WTC11 (cell line): ENCODE results near the gene TLR10. TPM values are rescaled to one million over a fixed set of nuclear protein-coding genes. Genes with fewer than 3 reads are reported as not detected.

Experiments used
- ATAC-seq: fragments of 200-7000 bp; cut with Tn5 transposase; 2 replicates; pipeline ENCODE4 v1.10.0; 2021; ENCODE audit warnings: mild to moderate bottlenecking, moderate library complexity
- CTCF ChIA-PET: fragments of 300-600 bp; sonication (Branson Sonifier 250); formaldehyde crosslinking; loops from one replicate; lab custom pipeline; 2021; ENCODE audit warnings: antibody characterized with exemption; lab: Charles Lee
- POLR2A ChIA-PET: fragments of 350-600 bp; sonication (Branson Sonifier 250); formaldehyde crosslinking; loops from one replicate; lab custom pipeline; 2021; ENCODE audit warnings: antibody characterized with exemption; lab: Charles Lee
- DNase-seq: peaks from one replicate; pipeline ENCODE4 v3.0.0; 2021; ENCODE audit warnings: low spot score
- H3K27ac Mint-ChIP-seq: 2 replicates; pipeline ENCODE4 v1.8.0; 2021; ENCODE audit warnings: mixed read lengths
- H3K27me3 Mint-ChIP-seq: 2 replicates; pipeline ENCODE4 v1.8.0; 2021; ENCODE audit warnings: low read depth, mild to moderate bottlenecking, moderate library complexity, mixed read lengths
- H3K36me3 Mint-ChIP-seq: 2 replicates; pipeline ENCODE4 v1.8.0; 2021; ENCODE audit warnings: mixed read lengths
- H3K4me1 Mint-ChIP-seq: 2 replicates; pipeline ENCODE4 v1.8.0; 2022; ENCODE audit warnings: mixed read lengths
- H3K4me3 Mint-ChIP-seq: 2 replicates; pipeline ENCODE4 v1.8.0; 2021; ENCODE audit warnings: mild to moderate bottlenecking, moderate library complexity, mixed read lengths
- H3K9me3 Mint-ChIP-seq: 2 replicates; pipeline ENCODE4 v1.8.0; 2021; ENCODE audit warnings: mixed read lengths
- ESRRA ChIP-seq: sonication (generic); formaldehyde crosslinking; IDR thresholded peaks from 2 replicates; pipeline ENCODE4 v1.8.1; 2022; ENCODE audit warnings: mild to moderate bottlenecking, missing genetic modification reagents, borderline replicate concordance
- GABPB1 ChIP-seq: sonication (generic); formaldehyde crosslinking; IDR thresholded peaks from 2 replicates; pipeline ENCODE4 v1.8.1; 2023; ENCODE audit warnings: mild to moderate bottlenecking, missing genetic modification reagents
- JUN ChIP-seq: sonication (generic); formaldehyde crosslinking; IDR thresholded peaks from 2 replicates; pipeline ENCODE4 v1.8.0; 2023; ENCODE audit warnings: mild to moderate bottlenecking, missing genetic modification reagents
- SMAD4 ChIP-seq: sonication (generic); formaldehyde crosslinking; IDR thresholded peaks from 2 replicates; pipeline ENCODE4 v1.8.0; 2022; ENCODE audit warnings: mild to moderate bottlenecking, missing genetic modification reagents
- ZNF263 ChIP-seq: sonication (generic); formaldehyde crosslinking; IDR thresholded peaks from 2 replicates; pipeline ENCODE4 v1.8.1; 2022; ENCODE audit warnings: low read depth, mild to moderate bottlenecking, moderate library complexity, missing genetic modification reagents
- total RNA-seq: library from RNA; stranded (reverse); gene quantifications from 3 replicates; pipeline ENCODE4 v1.2.3, GENCODE V29; 2021
- TF ChIP-seq, protein P1 (sequence below): sonication (generic); formaldehyde crosslinking; IDR thresholded peaks from 2 replicates; pipeline ENCODE4 v1.8.0; 2023; ENCODE audit warnings: missing genetic modification reagents
- TF ChIP-seq, protein P2 (sequence below): sonication (generic); formaldehyde crosslinking; IDR thresholded peaks from 2 replicates; pipeline ENCODE4 v1.8.0; 2022; ENCODE audit warnings: mild to moderate bottlenecking, missing genetic modification reagents
- TF ChIP-seq, protein P3 (sequence below): sonication (generic); formaldehyde crosslinking; IDR thresholded peaks from 2 replicates; pipeline ENCODE4 v1.8.0; 2022; ENCODE audit warnings: mild to moderate bottlenecking, missing genetic modification reagents
- TF ChIP-seq, protein P4 (sequence below): fragments of 250-450 bp; sonication (Bioruptor Pico); conservative IDR thresholded peaks from 2 replicates; pipeline ENCODE4 v1.9.0; 2021; ENCODE audit warnings: mild to moderate bottlenecking
- TF ChIP-seq, protein P5 (sequence below): fragments of 250-450 bp; sonication (Bioruptor Pico); IDR thresholded peaks from 2 replicates; pipeline ENCODE4 v1.9.0; 2021; ENCODE audit warnings: mild to moderate bottlenecking
- TF ChIP-seq, protein P6 (sequence below): fragments of 250-450 bp; sonication (Bioruptor Pico); IDR thresholded peaks from 2 replicates; pipeline ENCODE4 v1.8.0; 2021; ENCODE audit warnings: mild to moderate bottlenecking
- TF ChIP-seq, protein P7 (sequence below): sonication (generic); formaldehyde crosslinking; IDR thresholded peaks from 2 replicates; pipeline ENCODE4 v1.8.1; 2022; ENCODE audit warnings: missing genetic modification reagents, borderline replicate concordance
- TF ChIP-seq, protein P8 (sequence below): sonication (generic); formaldehyde crosslinking; IDR thresholded peaks from 2 replicates; pipeline ENCODE4 v1.8.1; 2023; ENCODE audit warnings: mild to moderate bottlenecking, moderate library complexity, missing genetic modification reagents
- TF ChIP-seq, protein P9 (sequence below): sonication (generic); formaldehyde crosslinking; IDR thresholded peaks from 2 replicates; pipeline ENCODE4 v1.8.0; 2023; ENCODE audit warnings: missing genetic modification reagents, mild to moderate bottlenecking, borderline replicate concordance
- TF ChIP-seq, protein P10 (sequence below): sonication (generic); formaldehyde crosslinking; IDR thresholded peaks from 2 replicates; pipeline ENCODE4 v1.8.1; 2023; ENCODE audit warnings: mild to moderate bottlenecking, missing genetic modification reagents, moderate library complexity

TLR10 gene
- total RNA-seq, 1 experiment from 2014 or later = not detected

DNA sequence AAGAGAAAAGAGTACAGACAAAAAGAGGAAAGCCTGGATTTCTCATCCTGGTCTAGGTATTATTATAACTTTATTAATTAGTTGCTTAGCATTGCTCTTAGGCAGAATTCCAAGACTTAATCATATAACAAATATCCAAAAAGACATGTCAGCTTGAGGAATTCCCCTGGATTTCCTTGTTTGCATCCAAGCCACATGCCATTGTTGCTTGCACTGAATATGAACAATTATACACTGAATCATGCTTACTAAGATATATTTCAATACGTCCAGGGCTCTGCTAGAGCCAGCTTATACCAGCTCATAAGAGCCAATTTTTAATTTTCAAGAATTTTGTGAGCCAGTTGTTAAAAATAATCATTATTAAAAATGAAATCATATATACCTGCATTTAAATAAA is 5.5 kb upstream of the TLR10 start (continued):
- TF ChIP-seq, protein P1, sequence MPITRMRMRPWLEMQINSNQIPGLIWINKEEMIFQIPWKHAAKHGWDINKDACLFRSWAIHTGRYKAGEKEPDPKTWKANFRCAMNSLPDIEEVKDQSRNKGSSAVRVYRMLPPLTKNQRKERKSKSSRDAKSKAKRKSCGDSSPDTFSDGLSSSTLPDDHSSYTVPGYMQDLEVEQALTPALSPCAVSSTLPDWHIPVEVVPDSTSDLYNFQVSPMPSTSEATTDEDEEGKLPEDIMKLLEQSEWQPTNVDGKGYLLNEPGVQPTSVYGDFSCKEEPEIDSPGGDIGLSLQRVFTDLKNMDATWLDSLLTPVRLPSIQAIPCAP = no peak
- TF ChIP-seq, protein P2, sequence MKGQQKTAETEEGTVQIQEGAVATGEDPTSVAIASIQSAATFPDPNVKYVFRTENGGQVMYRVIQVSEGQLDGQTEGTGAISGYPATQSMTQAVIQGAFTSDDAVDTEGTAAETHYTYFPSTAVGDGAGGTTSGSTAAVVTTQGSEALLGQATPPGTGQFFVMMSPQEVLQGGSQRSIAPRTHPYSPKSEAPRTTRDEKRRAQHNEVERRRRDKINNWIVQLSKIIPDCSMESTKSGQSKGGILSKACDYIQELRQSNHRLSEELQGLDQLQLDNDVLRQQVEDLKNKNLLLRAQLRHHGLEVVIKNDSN = no peak
- no peak for TF ChIP-seq ESRRA (CRISPR knock-in tag)
- TF ChIP-seq, protein P3, sequence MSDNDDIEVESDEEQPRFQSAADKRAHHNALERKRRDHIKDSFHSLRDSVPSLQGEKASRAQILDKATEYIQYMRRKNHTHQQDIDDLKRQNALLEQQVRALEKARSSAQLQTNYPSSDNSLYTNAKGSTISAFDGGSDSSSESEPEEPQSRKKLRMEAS (CRISPR knock-in tag) = no peak
- no peak for TF ChIP-seq SMAD4 (CRISPR knock-in tag)
- TF ChIP-seq, protein P4, sequence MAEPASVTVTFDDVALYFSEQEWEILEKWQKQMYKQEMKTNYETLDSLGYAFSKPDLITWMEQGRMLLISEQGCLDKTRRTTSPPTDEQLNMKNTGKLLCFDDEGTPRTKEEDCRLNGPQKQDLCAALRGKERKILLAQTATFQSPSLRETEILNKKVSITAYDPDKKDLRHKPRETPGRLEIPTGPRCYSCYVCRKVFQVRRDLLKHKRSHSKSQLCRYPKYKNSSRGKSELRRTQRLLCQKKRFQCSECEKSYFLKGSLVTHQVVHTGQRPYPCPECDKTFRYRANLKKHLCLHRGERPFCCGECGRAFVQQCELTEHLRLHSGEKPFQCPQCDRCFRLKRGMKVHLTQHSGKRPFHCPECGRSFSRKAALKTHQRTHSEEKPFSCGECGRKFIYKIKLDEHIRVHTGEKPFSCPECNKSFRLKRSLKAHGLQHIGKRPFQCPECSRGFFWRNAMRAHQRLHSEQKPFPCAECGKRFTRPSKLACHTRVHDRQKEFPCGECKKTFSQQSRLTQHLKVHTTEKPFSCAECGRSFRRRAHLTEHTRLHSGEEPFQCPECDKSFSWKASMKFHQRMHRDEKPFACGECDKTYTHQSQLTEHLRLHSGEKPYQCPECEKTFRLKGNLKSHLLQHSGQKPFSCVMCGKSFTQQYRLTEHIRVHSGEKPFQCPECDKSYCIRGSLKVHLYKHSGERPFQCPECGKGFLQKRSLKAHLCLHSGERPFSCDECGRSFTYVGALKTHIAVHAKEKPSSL (CRISPR knock-in tag) = no peak

DNA sequence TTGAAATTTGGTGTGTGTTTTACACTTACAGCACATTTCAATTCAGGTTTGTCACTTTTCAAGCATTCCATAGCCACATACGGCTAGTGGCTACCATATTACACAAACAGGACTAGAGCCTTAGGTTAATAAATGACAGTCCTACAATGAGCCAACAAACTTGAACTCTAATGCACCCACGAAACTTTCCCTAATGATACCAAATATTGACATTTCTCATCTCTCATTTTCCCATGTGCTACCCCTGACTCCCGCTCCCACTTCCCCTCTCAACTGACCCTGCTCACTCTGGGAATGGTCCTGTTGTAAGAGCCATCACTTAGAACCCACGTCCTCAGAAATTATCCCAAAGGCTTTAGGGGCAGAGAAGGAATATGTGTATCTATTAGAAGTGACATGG is 4.9 kb upstream of the TLR10 start:
- no peak overlapping the region for H3K4me3 Mint-ChIP-seq
- H3K27ac Mint-ChIP-seq = no peak overlapping the region
- H3K27me3 Mint-ChIP-seq = peaks cover 1% of the 10 kb centered on the region; the same call in 1 of the 2 replicates
- H3K4me1 Mint-ChIP-seq = no peaks in the 10 kb centered on the region
- ChIA-PET POLR2A (no interaction called here), CTCF (no interaction called here)
- ATAC-seq (no peak), DNase-seq (no peak)
- H3K9me3 Mint-ChIP-seq = peaks cover 4% of the 10 kb centered on the region; the same call in 1 of the 2 replicates
- no peaks in the 10 kb centered on the region for H3K36me3 Mint-ChIP-seq
- TF ChIP-seq GABPB1 (CRISPR knock-in tag) (no peak), JUN (no peak), ZNF263 (CRISPR knock-in tag) (no peak)
- TF ChIP-seq, protein P5, sequence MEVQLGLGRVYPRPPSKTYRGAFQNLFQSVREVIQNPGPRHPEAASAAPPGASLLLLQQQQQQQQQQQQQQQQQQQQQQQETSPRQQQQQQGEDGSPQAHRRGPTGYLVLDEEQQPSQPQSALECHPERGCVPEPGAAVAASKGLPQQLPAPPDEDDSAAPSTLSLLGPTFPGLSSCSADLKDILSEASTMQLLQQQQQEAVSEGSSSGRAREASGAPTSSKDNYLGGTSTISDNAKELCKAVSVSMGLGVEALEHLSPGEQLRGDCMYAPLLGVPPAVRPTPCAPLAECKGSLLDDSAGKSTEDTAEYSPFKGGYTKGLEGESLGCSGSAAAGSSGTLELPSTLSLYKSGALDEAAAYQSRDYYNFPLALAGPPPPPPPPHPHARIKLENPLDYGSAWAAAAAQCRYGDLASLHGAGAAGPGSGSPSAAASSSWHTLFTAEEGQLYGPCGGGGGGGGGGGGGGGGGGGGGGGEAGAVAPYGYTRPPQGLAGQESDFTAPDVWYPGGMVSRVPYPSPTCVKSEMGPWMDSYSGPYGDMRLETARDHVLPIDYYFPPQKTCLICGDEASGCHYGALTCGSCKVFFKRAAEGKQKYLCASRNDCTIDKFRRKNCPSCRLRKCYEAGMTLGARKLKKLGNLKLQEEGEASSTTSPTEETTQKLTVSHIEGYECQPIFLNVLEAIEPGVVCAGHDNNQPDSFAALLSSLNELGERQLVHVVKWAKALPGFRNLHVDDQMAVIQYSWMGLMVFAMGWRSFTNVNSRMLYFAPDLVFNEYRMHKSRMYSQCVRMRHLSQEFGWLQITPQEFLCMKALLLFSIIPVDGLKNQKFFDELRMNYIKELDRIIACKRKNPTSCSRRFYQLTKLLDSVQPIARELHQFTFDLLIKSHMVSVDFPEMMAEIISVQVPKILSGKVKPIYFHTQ (CRISPR knock-in tag) = no peak
- TF ChIP-seq, protein P6, sequence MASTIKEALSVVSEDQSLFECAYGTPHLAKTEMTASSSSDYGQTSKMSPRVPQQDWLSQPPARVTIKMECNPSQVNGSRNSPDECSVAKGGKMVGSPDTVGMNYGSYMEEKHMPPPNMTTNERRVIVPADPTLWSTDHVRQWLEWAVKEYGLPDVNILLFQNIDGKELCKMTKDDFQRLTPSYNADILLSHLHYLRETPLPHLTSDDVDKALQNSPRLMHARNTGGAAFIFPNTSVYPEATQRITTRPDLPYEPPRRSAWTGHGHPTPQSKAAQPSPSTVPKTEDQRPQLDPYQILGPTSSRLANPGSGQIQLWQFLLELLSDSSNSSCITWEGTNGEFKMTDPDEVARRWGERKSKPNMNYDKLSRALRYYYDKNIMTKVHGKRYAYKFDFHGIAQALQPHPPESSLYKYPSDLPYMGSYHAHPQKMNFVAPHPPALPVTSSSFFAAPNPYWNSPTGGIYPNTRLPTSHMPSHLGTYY (CRISPR knock-in tag) = no peak
- TF ChIP-seq, protein P7, sequence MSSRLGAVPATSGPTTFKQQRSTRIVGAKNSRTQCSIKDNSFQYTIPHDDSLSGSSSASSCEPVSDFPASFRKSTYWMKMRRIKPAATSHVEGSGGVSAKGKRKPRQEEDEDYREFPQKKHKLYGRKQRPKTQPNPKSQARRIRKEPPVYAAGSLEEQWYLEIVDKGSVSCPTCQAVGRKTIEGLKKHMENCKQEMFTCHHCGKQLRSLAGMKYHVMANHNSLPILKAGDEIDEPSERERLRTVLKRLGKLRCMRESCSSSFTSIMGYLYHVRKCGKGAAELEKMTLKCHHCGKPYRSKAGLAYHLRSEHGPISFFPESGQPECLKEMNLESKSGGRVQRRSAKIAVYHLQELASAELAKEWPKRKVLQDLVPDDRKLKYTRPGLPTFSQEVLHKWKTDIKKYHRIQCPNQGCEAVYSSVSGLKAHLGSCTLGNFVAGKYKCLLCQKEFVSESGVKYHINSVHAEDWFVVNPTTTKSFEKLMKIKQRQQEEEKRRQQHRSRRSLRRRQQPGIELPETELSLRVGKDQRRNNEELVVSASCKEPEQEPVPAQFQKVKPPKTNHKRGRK = no peak
- TF ChIP-seq, protein P8, sequence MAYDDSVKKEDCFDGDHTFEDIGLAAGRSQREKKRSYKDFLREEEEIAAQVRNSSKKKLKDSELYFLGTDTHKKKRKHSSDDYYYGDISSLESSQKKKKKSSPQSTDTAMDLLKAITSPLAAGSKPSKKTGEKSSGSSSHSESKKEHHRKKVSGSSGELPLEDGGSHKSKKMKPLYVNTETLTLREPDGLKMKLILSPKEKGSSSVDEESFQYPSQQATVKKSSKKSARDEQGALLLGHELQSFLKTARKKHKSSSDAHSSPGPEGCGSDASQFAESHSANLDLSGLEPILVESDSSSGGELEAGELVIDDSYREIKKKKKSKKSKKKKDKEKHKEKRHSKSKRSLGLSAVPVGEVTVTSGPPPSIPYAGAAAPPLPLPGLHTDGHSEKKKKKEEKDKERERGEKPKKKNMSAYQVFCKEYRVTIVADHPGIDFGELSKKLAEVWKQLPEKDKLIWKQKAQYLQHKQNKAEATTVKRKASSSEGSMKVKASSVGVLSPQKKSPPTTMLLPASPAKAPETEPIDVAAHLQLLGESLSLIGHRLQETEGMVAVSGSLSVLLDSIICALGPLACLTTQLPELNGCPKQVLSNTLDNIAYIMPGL (CRISPR knock-in tag) = no peak
- TF ChIP-seq, protein P9, sequence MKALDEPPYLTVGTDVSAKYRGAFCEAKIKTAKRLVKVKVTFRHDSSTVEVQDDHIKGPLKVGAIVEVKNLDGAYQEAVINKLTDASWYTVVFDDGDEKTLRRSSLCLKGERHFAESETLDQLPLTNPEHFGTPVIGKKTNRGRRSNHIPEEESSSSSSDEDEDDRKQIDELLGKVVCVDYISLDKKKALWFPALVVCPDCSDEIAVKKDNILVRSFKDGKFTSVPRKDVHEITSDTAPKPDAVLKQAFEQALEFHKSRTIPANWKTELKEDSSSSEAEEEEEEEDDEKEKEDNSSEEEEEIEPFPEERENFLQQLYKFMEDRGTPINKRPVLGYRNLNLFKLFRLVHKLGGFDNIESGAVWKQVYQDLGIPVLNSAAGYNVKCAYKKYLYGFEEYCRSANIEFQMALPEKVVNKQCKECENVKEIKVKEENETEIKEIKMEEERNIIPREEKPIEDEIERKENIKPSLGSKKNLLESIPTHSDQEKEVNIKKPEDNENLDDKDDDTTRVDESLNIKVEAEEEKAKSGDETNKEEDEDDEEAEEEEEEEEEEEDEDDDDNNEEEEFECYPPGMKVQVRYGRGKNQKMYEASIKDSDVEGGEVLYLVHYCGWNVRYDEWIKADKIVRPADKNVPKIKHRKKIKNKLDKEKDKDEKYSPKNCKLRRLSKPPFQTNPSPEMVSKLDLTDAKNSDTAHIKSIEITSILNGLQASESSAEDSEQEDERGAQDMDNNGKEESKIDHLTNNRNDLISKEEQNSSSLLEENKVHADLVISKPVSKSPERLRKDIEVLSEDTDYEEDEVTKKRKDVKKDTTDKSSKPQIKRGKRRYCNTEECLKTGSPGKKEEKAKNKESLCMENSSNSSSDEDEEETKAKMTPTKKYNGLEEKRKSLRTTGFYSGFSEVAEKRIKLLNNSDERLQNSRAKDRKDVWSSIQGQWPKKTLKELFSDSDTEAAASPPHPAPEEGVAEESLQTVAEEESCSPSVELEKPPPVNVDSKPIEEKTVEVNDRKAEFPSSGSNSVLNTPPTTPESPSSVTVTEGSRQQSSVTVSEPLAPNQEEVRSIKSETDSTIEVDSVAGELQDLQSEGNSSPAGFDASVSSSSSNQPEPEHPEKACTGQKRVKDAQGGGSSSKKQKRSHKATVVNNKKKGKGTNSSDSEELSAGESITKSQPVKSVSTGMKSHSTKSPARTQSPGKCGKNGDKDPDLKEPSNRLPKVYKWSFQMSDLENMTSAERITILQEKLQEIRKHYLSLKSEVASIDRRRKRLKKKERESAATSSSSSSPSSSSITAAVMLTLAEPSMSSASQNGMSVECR = no peak
- TF ChIP-seq, protein P10, sequence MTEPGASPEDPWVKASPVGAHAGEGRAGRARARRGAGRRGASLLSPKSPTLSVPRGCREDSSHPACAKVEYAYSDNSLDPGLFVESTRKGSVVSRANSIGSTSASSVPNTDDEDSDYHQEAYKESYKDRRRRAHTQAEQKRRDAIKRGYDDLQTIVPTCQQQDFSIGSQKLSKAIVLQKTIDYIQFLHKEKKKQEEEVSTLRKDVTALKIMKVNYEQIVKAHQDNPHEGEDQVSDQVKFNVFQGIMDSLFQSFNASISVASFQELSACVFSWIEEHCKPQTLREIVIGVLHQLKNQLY = no peak
